HK-2 (cell line): ENCODE data around the gene FGD5.

Experiments used
- DNase-seq: peaks from one replicate; pipeline ENCODE4 v3.0.0-alpha.2; 2018; ENCODE audit not compliant: unreplicated experiment

The FGD5 gene

DNA sequence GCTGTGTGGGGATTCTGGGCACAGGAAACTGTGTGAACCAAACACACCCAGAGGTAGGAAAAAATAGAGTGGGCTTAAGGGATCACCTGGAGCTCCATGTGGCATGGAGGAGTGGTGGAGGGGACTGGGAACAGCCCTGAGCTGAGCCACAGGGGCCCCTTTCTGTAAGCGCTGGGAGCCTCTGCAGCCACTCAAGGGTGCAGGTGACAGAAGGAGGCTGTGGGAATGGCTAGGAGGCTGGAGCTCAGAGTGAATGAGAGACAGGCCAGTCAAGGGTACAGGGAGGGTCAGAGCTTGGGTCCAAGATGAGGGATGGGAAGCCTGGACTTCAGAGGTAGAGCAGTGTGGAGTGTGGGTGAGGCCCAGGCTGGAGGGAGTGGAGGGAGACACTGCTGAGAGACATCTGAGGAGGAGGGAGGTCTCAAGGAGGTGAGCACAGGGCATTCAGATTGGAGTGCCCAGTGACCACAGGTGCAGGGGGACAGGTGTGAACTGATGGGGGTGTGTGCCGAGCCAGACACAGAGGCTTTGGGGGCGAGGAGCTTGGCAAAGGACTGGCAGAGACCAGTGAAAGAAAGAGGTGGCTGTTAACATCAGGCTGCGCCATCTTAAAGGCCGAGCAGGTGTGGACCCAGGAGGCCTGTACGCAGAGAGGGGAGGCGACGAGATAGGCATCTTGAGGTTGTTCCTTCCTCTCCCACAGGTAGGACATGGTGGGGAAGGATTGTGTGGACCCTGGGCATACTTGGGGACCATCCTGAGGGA, 56.8 kb downstream of the FGD5 start:
- no peak for DNase-seq

DNA sequence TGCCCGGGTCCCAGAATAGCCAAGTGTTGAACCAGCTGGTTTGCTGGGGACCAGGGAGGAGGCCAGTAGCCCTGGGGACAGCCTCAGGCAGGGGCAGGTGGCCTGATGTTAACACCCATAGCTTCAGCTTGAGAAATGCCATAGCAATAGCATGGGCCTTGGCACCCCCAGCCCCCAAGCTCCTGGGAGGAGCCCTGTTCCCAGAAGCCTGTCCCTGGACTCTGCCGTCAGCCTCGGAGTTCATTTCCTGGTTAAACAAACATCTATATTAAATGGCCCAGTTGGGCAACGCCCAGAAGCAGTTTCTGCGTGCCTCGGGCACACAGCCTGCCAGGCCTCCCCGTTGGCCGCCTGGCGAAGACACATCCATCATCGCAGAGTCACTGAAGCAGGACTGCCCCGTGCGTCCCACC, 58.2 kb downstream of the FGD5 start:
- no peak for DNase-seq

GRCh38 chr3:14877469-14877868, 58.7 kb downstream of the FGD5 start:
- no peak for DNase-seq

DNA sequence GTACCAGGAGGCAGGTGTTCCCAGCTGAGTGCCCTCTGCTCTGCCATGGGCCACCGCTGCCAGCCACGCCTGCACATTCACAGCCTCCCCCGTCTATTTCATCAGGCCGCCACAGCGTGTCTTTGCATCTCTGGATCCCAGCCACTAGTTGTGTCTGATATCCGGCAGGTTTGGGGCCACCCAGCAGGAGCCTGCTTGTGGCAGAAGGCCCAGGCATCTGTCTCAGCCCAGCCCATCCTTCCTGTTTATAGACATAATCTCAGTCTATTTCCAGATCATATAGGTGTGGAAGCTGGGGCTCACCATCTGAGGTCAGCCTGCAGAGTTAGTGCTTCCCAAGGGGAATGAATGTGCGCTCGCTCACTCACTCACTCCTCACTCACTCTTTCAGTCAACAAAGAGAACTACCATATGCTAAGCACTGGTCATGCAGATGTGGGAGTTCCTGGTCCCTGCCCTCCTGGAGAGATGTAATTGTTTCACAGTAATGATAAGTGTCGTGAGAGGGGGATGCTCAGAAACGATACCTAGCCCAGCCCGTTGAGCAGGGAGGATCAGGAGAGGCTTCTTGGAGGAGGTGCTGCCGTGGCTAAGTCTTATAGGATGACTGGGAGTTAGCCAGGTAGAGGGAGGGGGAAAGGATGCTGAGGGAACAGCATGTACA, 60.6 kb downstream of the FGD5 start:
- DNase-seq = no peak

- no peak for DNase-seq
Observed at GRCh38 chr3:14880447-14881106, 61.8 kb downstream of the FGD5 start.

GRCh38 chr3:14883226-14883625, 64.5 kb downstream of the FGD5 start:
- DNase-seq = no peak

DNA sequence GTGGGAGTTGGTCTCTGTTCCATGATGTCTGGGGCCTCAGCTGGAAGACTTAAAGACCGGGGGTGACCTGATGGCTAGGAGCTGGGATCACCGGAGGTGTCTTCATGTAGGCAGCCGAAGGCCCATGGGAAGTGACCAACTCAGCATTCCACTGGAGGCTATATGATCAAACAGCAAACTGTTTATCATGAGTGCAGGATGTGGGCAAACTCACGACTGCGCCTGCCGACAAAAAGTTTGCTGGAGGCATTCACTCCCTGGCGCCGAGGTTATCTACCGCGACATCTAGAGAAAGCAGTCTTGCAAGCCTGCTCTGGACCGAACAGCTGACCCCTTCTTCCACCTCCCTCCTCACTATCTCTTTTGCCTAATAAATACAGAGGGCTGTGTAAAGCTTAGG, 65.9 kb downstream of the FGD5 start:
- DNase-seq = no peak

GRCh38 chr3:14885307-14885706, 66.5 kb downstream of the FGD5 start:
- no peak for DNase-seq

GRCh38 chr3:14886101-14886500, 67.3 kb downstream of the FGD5 start:
- no peak for DNase-seq

DNA sequence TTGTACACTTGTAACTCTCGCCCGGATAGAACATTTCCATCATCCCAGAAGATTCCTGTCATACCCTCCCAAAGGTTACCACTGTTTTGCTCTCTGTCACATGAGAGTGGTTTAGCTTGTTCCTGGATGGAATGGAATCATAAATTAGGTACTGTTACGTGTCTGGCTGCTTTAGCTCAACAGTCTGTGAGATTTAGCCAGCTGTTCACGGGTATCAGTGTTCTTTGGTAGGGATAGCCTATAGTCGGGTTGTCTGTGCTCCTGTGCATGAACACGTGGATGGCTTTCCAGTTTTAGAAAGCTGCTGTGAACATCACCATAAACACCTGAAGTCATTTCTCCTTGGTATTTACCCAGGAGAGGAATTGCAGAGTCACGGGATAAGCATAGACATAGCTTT, 70.4 kb downstream of the FGD5 start:
- no peak for DNase-seq

GRCh38 chr3:14889943-14890342, 71.2 kb downstream of the FGD5 start:
- DNase-seq = no peak

DNA sequence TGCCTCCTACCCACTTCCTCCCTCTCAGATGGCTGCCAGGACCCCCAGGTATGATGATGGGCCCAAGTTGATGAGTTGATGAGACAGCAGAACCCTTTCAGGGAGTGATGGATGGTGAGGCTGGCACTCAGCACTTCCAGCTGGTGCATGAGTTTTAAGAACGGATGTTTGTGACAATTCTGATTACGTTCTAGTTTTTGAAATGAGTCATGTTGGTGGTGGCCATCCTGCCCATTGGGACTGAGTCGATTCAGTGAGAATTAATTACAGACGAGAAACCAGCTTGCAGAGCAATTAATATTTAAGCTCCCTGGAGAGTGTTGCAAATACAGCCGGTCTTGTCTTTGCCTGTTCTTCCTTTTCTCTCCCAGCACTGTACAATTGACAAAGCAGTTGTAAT, 71.7 kb downstream of the FGD5 start:
- no peak for DNase-seq

- DNase-seq = no peak
Observed at GRCh38 chr3:14891135-14892132, 72.7 kb downstream of the FGD5 start.

DNA sequence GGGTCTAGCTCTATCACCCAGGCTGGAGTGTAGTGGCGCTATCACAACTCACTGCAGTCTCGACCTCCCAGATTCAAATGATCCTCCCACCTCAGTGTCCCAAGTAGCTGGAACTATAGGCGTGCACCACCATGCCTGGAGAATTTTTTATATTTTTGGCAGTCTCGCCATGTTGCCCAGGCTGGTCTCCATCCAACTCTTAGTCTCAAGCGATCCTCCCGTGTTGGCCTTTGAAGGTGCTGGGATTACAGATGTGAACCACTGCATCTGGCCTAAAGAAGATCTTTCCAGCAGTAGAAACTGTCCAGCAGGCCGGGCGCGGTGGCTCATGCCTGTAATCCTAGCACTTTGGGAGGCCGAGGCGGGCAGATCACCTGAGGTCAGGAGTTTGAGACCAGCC, 73.5 kb downstream of the FGD5 start:
- DNase-seq = no peak

DNA sequence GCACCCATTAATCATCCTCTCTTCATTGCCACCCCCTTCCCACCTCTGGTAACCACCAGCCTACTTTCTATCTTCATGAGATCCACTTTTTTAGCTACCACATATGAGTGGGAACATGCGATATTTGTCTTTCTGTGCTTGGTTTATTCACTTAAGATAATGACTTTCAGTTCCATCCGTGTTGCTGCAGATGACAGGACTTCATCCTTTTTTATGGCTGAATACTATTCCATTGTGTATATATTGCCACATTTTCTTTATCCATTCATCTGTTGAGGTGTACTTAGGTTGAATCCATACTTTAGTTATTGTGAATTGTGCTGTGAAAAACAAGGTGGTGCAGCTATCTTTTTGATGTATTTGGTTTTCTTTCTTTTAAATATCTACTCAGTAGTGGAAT, 75.3 kb downstream of the FGD5 start:
- no peak for DNase-seq

- no peak for DNase-seq
Observed at GRCh38 chr3:14897266-14897665, 78.5 kb downstream of the FGD5 start.

DNA sequence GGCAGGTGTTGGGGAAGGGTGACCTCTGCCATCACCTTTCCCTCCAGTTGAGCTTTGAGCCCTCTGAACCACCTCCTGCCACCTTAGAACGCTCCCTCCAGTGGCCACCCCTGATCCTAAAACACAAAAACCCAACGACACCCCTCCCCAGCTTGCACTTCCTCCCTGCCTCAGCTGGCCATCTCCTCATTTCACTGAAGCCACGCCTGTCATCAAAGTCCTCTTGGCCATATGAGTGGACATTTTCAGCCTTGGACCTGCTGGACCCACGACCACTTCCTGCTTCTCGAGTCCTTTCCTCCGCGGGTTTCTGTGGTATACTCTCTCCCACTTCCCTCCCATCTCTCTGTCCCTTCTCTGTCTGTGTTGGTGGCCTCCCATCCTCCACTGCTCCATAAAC, 80.2 kb downstream of the FGD5 start:
- no peak for DNase-seq

- no peak for DNase-seq
Observed at GRCh38 chr3:14899993-14900618, 81.3 kb downstream of the FGD5 start.

DNA sequence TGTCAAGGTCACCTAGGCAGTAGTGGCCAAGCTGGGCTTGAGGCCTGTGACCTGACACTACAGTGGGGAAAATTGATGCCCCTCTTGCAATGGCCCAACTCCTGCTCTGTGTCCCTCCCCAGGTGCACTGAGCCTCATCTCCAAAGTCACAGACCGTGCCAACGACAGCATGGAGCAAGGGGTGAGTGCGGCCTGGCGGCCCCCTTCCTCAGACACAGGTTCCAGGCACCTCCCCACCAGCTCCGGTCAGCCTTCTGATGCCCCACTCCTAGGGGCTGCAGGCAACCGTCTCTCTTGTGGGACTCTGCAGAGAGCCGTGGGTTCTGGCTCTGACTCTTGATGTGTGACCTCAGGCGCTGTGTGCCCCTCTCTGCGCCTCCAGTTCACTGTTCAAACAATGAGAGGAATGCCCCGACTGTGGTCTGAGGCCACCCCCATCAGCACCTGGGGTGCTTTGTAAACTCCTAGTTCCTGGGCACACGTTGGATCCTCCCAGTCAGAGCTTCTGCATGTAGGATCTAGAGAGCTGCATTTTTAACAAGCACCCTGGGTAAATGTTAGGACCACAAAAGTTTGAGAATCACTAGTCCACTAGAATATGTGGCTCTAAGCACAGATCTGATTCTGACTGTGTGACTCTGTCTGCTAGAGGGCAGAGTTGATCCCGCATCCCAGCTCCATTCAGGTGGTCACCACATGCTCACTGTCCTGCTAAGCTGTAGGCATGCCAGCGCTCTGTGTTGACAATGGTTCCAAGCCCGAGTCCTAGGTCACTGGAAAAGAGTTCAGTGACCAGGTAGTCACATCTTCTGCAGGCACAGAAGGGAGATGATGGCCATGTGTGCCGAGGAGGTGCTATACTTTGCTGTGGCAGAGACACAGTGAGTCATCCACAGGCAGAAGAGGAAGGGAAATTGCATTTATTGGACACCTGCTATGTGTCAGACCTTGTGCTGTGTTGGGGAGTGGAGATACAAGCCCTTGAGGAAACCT, 82.4 kb downstream of the FGD5 start:
- DNase-seq = no peak

GRCh38 chr3:14902719-14903118, 84.0 kb downstream of the FGD5 start:
- DNase-seq = no peak
